ENCODE data around the gene FTO.
"Not testable (repeated sequence)": the region's sequence is repeated elsewhere in the genome, so short reads cannot be mapped to it uniquely, and the experiment has no call there.

FTO gene

GRCh38 chr16:53680756-53681155, 23.2 kb upstream of the FTO start:
- H3K27me3 ChIP-seq (ENCODE audit: control insufficient read depth, insufficient read depth, low read length) = no peaks in the 10 kb centered on the region
- no CpG with 5 or more reads among the region's 2 CpGs for WGBS (ENCODE audit: insufficient coverage, insufficient read length)
- H3K27ac ChIP-seq (ENCODE audit: low read length) = no peak overlapping the region
- no peaks in the 10 kb centered on the region for H3K4me1 ChIP-seq (ENCODE audit: control insufficient read depth, insufficient read depth, low read length)
- H3K4me3 ChIP-seq (ENCODE audit: low read length) = no peak overlapping the region
- DNase-seq (ENCODE audit: low read depth, low spot score) = no peak
- H3K9me3 ChIP-seq (ENCODE audit: control insufficient read depth, insufficient read depth, low read length) = no peaks in the 10 kb centered on the region
- H3K36me3 ChIP-seq (ENCODE audit: control insufficient read depth, insufficient read depth, low read length) = no peaks in the 10 kb centered on the region

- WGBS (ENCODE audit: insufficient coverage, insufficient read length) = no CpG with 5 or more reads among the region's 2 CpGs
- DNase-seq (ENCODE audit: low read depth, low spot score) = no peak
- no peaks in the 10 kb centered on the region for H3K4me1 ChIP-seq (ENCODE audit: control insufficient read depth, insufficient read depth, low read length)
- H3K27ac ChIP-seq (ENCODE audit: low read length) = no peak overlapping the region
- H3K36me3 ChIP-seq (ENCODE audit: control insufficient read depth, insufficient read depth, low read length) = no peaks in the 10 kb centered on the region
- H3K27me3 ChIP-seq (ENCODE audit: control insufficient read depth, insufficient read depth, low read length) = no peaks in the 10 kb centered on the region
- H3K9me3 ChIP-seq (ENCODE audit: control insufficient read depth, insufficient read depth, low read length) = no peaks in the 10 kb centered on the region
- no peak overlapping the region for H3K4me3 ChIP-seq (ENCODE audit: low read length)
These were observed 22.6 kb upstream of the FTO start for GRCh38 chr16:53681354-53681753.

GRCh38 chr16:53685334-53685733, 18.6 kb upstream of the FTO start:
- no CpG with 5 or more reads among the region's 3 CpGs for WGBS (ENCODE audit: insufficient coverage, insufficient read length)
- not testable (repeated sequence) for H3K27me3 ChIP-seq (ENCODE audit: control insufficient read depth, insufficient read depth, low read length); H3K27ac ChIP-seq (ENCODE audit: low read length); H3K4me3 ChIP-seq (ENCODE audit: low read length); H3K4me1 ChIP-seq (ENCODE audit: control insufficient read depth, insufficient read depth, low read length); DNase-seq (ENCODE audit: low read depth, low spot score); H3K36me3 ChIP-seq (ENCODE audit: control insufficient read depth, insufficient read depth, low read length); H3K9me3 ChIP-seq (ENCODE audit: control insufficient read depth, insufficient read depth, low read length)

- no peak overlapping the region for H3K4me3 ChIP-seq (ENCODE audit: low read length)
- DNase-seq (ENCODE audit: low read depth, low spot score) = no peak
- H3K27me3 ChIP-seq (ENCODE audit: control insufficient read depth, insufficient read depth, low read length) = no peaks in the 10 kb centered on the region
- H3K9me3 ChIP-seq (ENCODE audit: control insufficient read depth, insufficient read depth, low read length) = no peaks in the 10 kb centered on the region
- no peak overlapping the region for H3K27ac ChIP-seq (ENCODE audit: low read length)
- no peaks in the 10 kb centered on the region for H3K36me3 ChIP-seq (ENCODE audit: control insufficient read depth, insufficient read depth, low read length)
- WGBS (ENCODE audit: insufficient coverage, insufficient read length) = no CpG with 5 or more reads among the region's 3 CpGs
- H3K4me1 ChIP-seq (ENCODE audit: control insufficient read depth, insufficient read depth, low read length) = no peaks in the 10 kb centered on the region
These were observed 17.2 kb upstream of the FTO start for GRCh38 chr16:53686710-53687109.

GRCh38 chr16:53689636-53690035, 14.3 kb upstream of the FTO start:
- no peaks in the 10 kb centered on the region for H3K36me3 ChIP-seq (ENCODE audit: control insufficient read depth, insufficient read depth, low read length)
- no peaks in the 10 kb centered on the region for H3K4me1 ChIP-seq (ENCODE audit: control insufficient read depth, insufficient read depth, low read length)
- no peak overlapping the region for H3K27ac ChIP-seq (ENCODE audit: low read length)
- no CpG with 5 or more reads among the region's 3 CpGs for WGBS (ENCODE audit: insufficient coverage, insufficient read length)
- H3K9me3 ChIP-seq (ENCODE audit: control insufficient read depth, insufficient read depth, low read length) = no peaks in the 10 kb centered on the region
- no peak overlapping the region for H3K4me3 ChIP-seq (ENCODE audit: low read length)
- no peak for DNase-seq (ENCODE audit: low read depth, low spot score)
- H3K27me3 ChIP-seq (ENCODE audit: control insufficient read depth, insufficient read depth, low read length) = no peaks in the 10 kb centered on the region

GRCh38 chr16:53690771-53691170, 13.2 kb upstream of the FTO start:
- Histone ChIP-seq H3K27ac (ENCODE audit: low read length) (no peak overlapping the region), H3K27me3 (ENCODE audit: control insufficient read depth, insufficient read depth, low read length) (no peaks in the 10 kb centered on the region), H3K9me3 (ENCODE audit: control insufficient read depth, insufficient read depth, low read length) (no peaks in the 10 kb centered on the region), H3K4me3 (ENCODE audit: low read length) (no peak overlapping the region), H3K4me1 (ENCODE audit: control insufficient read depth, insufficient read depth, low read length) (no peaks in the 10 kb centered on the region), H3K36me3 (ENCODE audit: control insufficient read depth, insufficient read depth, low read length) (no peaks in the 10 kb centered on the region)
- DNase-seq (ENCODE audit: low read depth, low spot score) = no peak
- WGBS (ENCODE audit: insufficient coverage, insufficient read length) = no CpG with 5 or more reads among the region's 2 CpGs

- Histone ChIP-seq H3K36me3 (ENCODE audit: control insufficient read depth, insufficient read depth, low read length) (no peaks in the 10 kb centered on the region), H3K9me3 (ENCODE audit: control insufficient read depth, insufficient read depth, low read length) (no peaks in the 10 kb centered on the region), H3K27ac (ENCODE audit: low read length) (no peak overlapping the region), H3K27me3 (ENCODE audit: control insufficient read depth, insufficient read depth, low read length) (no peaks in the 10 kb centered on the region), H3K4me1 (ENCODE audit: control insufficient read depth, insufficient read depth, low read length) (no peaks in the 10 kb centered on the region), H3K4me3 (ENCODE audit: low read length) (no peak overlapping the region)
- DNase-seq (ENCODE audit: low read depth, low spot score) = no peak
- no CpG with 5 or more reads among the region's 5 CpGs for WGBS (ENCODE audit: insufficient coverage, insufficient read length)
These were observed 11.8 kb upstream of the FTO start for GRCh38 chr16:53692146-53692545.

GRCh38 chr16:53693320-53693719, 10.6 kb upstream of the FTO start:
- H3K4me3 ChIP-seq (ENCODE audit: low read length) = no peak overlapping the region
- no peaks in the 10 kb centered on the region for H3K27me3 ChIP-seq (ENCODE audit: control insufficient read depth, insufficient read depth, low read length)
- no CpG with 5 or more reads among the region's 5 CpGs for WGBS (ENCODE audit: insufficient coverage, insufficient read length)
- no peak for DNase-seq (ENCODE audit: low read depth, low spot score)
- no peaks in the 10 kb centered on the region for H3K36me3 ChIP-seq (ENCODE audit: control insufficient read depth, insufficient read depth, low read length)
- H3K9me3 ChIP-seq (ENCODE audit: control insufficient read depth, insufficient read depth, low read length) = no peaks in the 10 kb centered on the region
- no peaks in the 10 kb centered on the region for H3K4me1 ChIP-seq (ENCODE audit: control insufficient read depth, insufficient read depth, low read length)
- no peak overlapping the region for H3K27ac ChIP-seq (ENCODE audit: low read length)

- no peaks in the 10 kb centered on the region for H3K27me3 ChIP-seq (ENCODE audit: control insufficient read depth, insufficient read depth, low read length)
- no CpG with 5 or more reads among the region's 1 CpG for WGBS (ENCODE audit: insufficient coverage, insufficient read length)
- no peaks in the 10 kb centered on the region for H3K9me3 ChIP-seq (ENCODE audit: control insufficient read depth, insufficient read depth, low read length)
- H3K36me3 ChIP-seq (ENCODE audit: control insufficient read depth, insufficient read depth, low read length) = no peaks in the 10 kb centered on the region
- H3K27ac ChIP-seq (ENCODE audit: low read length) = no peak overlapping the region
- H3K4me1 ChIP-seq (ENCODE audit: control insufficient read depth, insufficient read depth, low read length) = no peaks in the 10 kb centered on the region
- no peak overlapping the region for H3K4me3 ChIP-seq (ENCODE audit: low read length)
- DNase-seq (ENCODE audit: low read depth, low spot score) = no peak
These were observed 8.9 kb upstream of the FTO start for GRCh38 chr16:53695070-53695469.

GRCh38 chr16:53698271-53698670, 5.7 kb upstream of the FTO start:
- H3K9me3 ChIP-seq (ENCODE audit: control insufficient read depth, insufficient read depth, low read length); DNase-seq (ENCODE audit: low read depth, low spot score); H3K4me1 ChIP-seq (ENCODE audit: control insufficient read depth, insufficient read depth, low read length); H3K4me3 ChIP-seq (ENCODE audit: low read length); H3K27ac ChIP-seq (ENCODE audit: low read length); H3K36me3 ChIP-seq (ENCODE audit: control insufficient read depth, insufficient read depth, low read length); H3K27me3 ChIP-seq (ENCODE audit: control insufficient read depth, insufficient read depth, low read length): not testable (repeated sequence)
- WGBS (ENCODE audit: insufficient coverage, insufficient read length) = no CpG with 5 or more reads among the region's 31 CpGs

- Histone ChIP-seq H3K4me1 (ENCODE audit: control insufficient read depth, insufficient read depth, low read length) (no peaks in the 10 kb centered on the region), H3K4me3 (ENCODE audit: low read length) (peak overlapping the region; percentile 67; the same call in 1 of the 2 replicates), H3K27ac (ENCODE audit: low read length) (no peak overlapping the region), H3K36me3 (ENCODE audit: control insufficient read depth, insufficient read depth, low read length) (no peaks in the 10 kb centered on the region), H3K27me3 (ENCODE audit: control insufficient read depth, insufficient read depth, low read length) (no peaks in the 10 kb centered on the region), H3K9me3 (ENCODE audit: control insufficient read depth, insufficient read depth, low read length) (no peaks in the 10 kb centered on the region)
- DNase-seq (ENCODE audit: low read depth, low spot score) = no peak
- no CpG with 5 or more reads among the region's 6 CpGs for whole genome bisulfite sequencing (ENCODE audit: insufficient coverage, insufficient read length)
These were observed 473 bp downstream of the FTO start for GRCh38 chr16:53704445-53704813.

Data from iPS DF 6.9 (cell line).